Activated naive CD8-positive, alpha-beta T cell treated with anti-CD3 and anti-CD28 coated beads for 36 hours (primary cell): Measurements from ENCODE around the gene FCHSD2. TPM values are rescaled to one million over a fixed set of nuclear protein-coding genes. Genes with fewer than 3 reads are reported as not detected.
"Not testable (repeated sequence)": the region's sequence is repeated elsewhere in the genome, so short reads cannot be mapped to it uniquely, and the experiment has no call there.

ENCODE experiments used
- DNase-seq: peaks from one replicate; pipeline ENCODE4 v3.0.0; 2021
- H3K27ac Mint-ChIP-seq: one replicate; pipeline ENCODE4 v1.8.0; 2022; ENCODE audit warnings: mild to moderate bottlenecking, moderate library complexity, mixed read lengths
- H3K27me3 Mint-ChIP-seq: one replicate; pipeline ENCODE4 v1.8.0; 2022; ENCODE audit warnings: mild to moderate bottlenecking, mixed read lengths
- H3K36me3 Mint-ChIP-seq: one replicate; pipeline ENCODE4 v1.8.0; 2021; ENCODE audit warnings: mild to moderate bottlenecking, mixed read lengths
- H3K4me1 Mint-ChIP-seq: one replicate; pipeline ENCODE4 v1.8.0; 2021; ENCODE audit warnings: mixed read lengths
- H3K4me3 Mint-ChIP-seq: one replicate; pipeline ENCODE4 v1.8.0; 2022; ENCODE audit warnings: mild to moderate bottlenecking, moderate library complexity, mixed read lengths
- H3K9me3 Mint-ChIP-seq: one replicate; pipeline ENCODE4 v1.8.0; 2022; ENCODE audit warnings: mixed read lengths
- total RNA-seq, 2 experiments: library from RNA; stranded (reverse); gene quantifications; one replicate each; pipeline ENCODE4 v1.2.3, GENCODE V29; 2021

The FCHSD2 gene
- total RNA-seq, 2 experiments from 2014 or later, result 19.9 to 22.6 TPM

DNA sequence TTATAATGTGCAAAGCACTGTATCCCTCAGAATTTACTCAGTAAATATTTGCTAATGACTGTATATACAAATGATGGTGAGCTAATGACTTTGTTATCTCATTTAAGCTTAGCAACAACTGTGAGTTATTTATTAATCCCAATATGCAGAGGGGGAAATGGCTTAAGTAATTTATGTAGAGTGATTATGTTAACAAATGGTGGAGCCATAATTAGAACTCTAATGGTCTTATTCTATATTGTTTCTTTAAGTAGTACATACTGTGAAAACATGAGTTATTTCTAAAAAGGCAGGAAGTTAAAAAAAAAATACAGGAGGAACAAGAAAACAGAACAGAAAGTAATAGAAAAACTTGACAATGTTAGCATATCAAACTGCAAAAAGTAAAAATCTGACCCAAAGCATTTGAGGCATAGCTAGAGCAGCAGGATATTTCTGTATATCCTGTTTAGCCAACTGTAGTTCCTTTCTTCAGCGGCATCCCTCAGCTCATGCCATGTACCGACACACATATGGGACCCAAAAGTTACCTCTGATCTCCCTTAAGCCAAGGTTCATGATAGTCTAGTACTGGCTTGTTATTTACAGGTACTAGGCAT, 94.2 kb downstream of the FCHSD2 start:
- Mint-ChIP-seq H3K4me3 (peak overlapping the region; percentile 40), H3K36me3 (no peaks in the 10 kb centered on the region), H3K27ac (peak overlapping the region; percentile 71), H3K27me3 (no peaks in the 10 kb centered on the region), H3K9me3 (no peaks in the 10 kb centered on the region), H3K4me1 (peaks cover 15% of the 10 kb centered on the region)
- DNase-seq, result no peak

DNA sequence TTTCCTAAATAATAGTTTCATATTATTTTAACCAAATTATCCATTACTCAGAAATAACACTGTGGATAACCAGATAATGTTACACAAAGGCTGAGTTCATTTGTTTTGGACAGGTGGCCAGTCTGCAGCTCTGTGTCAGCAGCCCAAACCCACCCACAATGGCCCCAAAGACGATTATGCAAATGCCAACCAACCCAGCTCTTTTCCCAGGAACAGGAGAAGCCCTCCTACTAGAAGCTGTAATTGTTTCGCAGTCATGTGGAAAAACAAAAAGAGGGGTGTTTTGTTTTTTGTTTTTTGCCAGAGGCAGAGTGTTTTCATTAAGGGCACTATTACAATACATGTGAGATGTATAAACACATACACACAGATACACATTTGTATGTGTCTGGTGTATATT, 102.1 kb downstream of the FCHSD2 start:
- no peak overlapping the region for H3K27ac Mint-ChIP-seq
- H3K27me3 Mint-ChIP-seq, result no peaks in the 10 kb centered on the region
- no peak overlapping the region for H3K4me3 Mint-ChIP-seq
- peaks cover 2% of the 10 kb centered on the region for H3K36me3 Mint-ChIP-seq
- no peaks in the 10 kb centered on the region for H3K9me3 Mint-ChIP-seq
- H3K4me1 Mint-ChIP-seq, result peaks cover 5% of the 10 kb centered on the region
- DNase-seq, result no peak

DNA sequence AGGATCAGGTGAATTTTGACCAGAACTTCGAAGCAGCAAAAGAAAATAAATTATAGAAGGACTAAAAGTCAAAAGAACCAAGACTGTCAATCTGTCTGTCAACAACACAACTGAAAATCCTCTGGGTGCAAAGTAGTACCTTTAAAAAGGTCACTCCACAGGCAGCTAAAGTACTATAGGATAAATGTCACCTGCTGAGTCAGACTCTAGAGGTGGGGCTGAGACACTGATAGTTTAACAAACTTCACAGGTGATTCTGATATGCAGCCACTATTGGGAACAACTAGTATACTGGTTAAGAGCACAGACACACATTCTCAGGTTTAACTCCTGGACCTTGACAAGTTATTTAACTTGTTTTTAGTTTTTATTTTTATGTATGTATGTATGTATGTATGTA, 107.3 kb downstream of the FCHSD2 start:
- Mint-ChIP-seq H3K36me3 (peaks cover 4% of the 10 kb centered on the region), H3K4me1 (peaks cover 31% of the 10 kb centered on the region), H3K27me3 (no peaks in the 10 kb centered on the region), H3K9me3 (no peaks in the 10 kb centered on the region), H3K4me3 (peak overlapping the region; percentile 54), H3K27ac (peak overlapping the region; percentile 87)
- DNase-seq, result peak; percentile 6

DNA sequence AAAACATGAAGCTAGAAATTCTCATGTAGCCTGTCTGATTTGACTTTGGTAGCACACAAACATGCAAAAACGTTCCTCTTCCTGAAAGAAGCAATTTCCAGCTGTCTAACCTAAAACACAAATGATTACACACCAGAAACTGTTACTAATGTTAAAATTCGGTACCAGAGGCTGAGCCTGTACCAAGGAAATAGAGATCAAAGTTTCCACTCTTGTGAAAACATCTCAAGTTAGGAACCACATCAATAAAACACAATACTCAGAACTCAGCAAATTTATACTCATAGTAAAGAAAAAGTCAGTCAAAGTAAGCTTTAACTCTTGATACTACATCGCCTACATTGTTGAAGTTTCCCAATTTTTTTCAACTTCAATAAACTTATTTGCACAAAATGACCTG, 107.8 kb downstream of the FCHSD2 start:
- no peaks in the 10 kb centered on the region for H3K9me3 Mint-ChIP-seq
- peaks cover 7% of the 10 kb centered on the region for H3K36me3 Mint-ChIP-seq
- H3K27ac Mint-ChIP-seq, result peak overlapping the region; percentile 87
- H3K4me1 Mint-ChIP-seq, result peaks cover 35% of the 10 kb centered on the region
- H3K27me3 Mint-ChIP-seq, result no peaks in the 10 kb centered on the region
- DNase-seq, result no peak
- H3K4me3 Mint-ChIP-seq, result peak overlapping the region; percentile 54

DNA sequence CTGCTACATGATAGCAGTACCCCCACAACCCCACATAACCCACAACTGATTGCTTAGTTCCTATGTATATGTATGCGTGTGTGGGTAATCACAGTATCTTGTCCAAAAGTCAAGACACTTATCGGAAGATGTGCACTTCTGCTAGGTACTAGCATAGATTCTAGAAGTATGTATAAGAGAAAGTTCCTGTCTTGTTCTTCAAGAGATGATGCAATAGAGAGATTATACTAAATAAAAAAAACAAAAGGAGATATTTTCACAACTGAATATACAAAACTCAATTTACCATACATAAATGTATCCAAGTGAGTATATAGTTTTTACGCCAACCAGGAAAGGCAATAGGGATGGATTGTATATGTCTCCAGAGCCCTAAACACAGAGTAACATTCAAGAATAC, 112.0 kb downstream of the FCHSD2 start:
- no peak overlapping the region for H3K27ac Mint-ChIP-seq
- peaks cover 21% of the 10 kb centered on the region for H3K9me3 Mint-ChIP-seq
- peaks cover 38% of the 10 kb centered on the region for H3K36me3 Mint-ChIP-seq
- no peak for DNase-seq
- peaks cover 41% of the 10 kb centered on the region for H3K4me1 Mint-ChIP-seq
- H3K27me3 Mint-ChIP-seq, result no peaks in the 10 kb centered on the region
- no peak overlapping the region for H3K4me3 Mint-ChIP-seq

DNA sequence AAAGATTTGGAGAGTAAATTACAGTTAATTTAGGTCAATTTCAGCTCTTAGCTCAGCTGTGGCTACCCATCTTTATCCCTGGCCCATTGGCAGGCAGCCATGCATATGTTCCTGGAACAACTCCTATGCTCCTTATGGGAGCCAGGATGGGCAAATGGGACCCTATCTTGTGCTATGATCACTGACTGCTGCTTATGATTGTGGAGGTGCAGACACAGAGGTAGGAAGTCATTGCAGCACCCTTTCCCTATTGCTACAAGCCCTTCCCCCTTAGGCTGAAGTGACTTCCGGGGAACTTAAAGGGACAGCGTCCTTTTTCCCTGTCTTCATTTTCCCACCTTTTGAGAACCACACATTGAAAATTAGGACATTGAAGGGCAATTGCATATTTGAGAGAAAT, 112.7 kb downstream of the FCHSD2 start:
- Mint-ChIP-seq H3K27me3 (no peaks in the 10 kb centered on the region), H3K4me3 (no peak overlapping the region), H3K4me1 (peaks cover 36% of the 10 kb centered on the region), H3K27ac (no peak overlapping the region), H3K9me3 (peaks cover 28% of the 10 kb centered on the region), H3K36me3 (peaks cover 45% of the 10 kb centered on the region)
- DNase-seq, result no peak

DNA sequence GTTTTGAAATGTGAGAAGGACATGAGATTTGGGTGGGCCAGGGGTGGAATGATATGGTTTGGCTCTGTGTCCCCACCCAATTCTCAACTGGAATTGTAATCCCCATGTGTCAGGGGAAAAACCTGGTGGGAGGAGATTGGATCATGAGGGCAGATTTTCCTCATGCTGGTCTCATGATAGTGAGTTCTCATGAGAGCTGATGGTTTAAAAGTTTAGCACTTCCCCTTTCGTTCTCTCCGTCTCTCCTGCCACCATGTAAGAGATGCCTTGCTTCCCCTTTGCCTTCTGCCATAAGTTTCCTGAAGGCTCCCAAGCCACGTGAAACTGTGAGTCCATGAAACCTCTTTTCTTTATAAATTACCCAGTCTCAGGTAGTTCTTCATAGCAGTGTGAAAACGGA, 113.5 kb downstream of the FCHSD2 start:
- Mint-ChIP-seq H3K36me3 (peaks cover 53% of the 10 kb centered on the region), H3K27me3 (no peaks in the 10 kb centered on the region), H3K9me3 (peaks cover 35% of the 10 kb centered on the region), H3K4me1 (peaks cover 31% of the 10 kb centered on the region), H3K27ac (no peak overlapping the region), H3K4me3 (no peak overlapping the region)
- no peak for DNase-seq

DNA sequence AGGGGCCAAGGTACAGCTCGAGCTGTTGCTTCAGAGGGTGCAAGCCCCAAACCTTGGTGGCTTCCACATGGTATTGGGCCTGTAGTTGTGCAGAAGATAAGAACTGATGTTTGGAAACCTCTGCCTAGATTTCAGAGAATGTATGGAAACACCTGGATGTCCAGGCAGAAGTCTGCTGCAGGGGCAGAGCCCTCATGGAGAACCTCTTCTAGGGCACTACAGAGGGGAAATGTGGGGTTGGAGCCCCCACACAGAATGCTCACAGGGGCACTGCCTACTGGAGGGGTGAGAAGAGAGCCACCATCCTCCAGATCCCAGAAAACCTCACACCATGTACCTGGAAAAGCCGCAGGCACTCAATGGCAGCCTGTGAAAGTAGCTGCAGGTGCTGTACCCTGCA, 114.3 kb downstream of the FCHSD2 start:
- DNase-seq, H3K4me3 Mint-ChIP-seq, H3K27ac Mint-ChIP-seq, H3K27me3 Mint-ChIP-seq: not testable (repeated sequence)
- peaks cover 58% of the 10 kb centered on the region for H3K36me3 Mint-ChIP-seq
- peaks cover 36% of the 10 kb centered on the region for H3K9me3 Mint-ChIP-seq
- peaks cover 24% of the 10 kb centered on the region for H3K4me1 Mint-ChIP-seq

DNA sequence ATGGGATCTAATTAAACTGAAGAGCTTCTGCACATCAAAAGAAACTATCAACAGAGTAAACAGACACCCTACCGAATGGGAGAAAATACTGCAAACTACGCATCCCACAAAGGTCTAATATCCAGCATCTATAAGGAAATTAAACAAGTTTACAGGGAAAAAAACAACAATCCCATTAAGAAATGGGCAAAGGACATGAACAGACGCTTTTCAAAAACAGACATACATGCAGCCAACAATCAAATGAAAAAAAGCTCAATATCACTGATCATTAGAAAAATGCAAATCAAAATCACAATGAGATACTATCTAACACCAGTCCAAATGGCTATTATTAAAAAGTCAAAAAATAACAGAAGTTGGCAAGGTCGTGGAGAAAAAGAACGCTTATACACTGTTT, 117.5 kb downstream of the FCHSD2 start:
- no peaks in the 10 kb centered on the region for H3K27me3 Mint-ChIP-seq
- DNase-seq, result no peak
- H3K4me1 Mint-ChIP-seq, result peaks cover 13% of the 10 kb centered on the region
- H3K4me3 Mint-ChIP-seq, result no peak overlapping the region
- peaks cover 40% of the 10 kb centered on the region for H3K9me3 Mint-ChIP-seq
- no peak overlapping the region for H3K27ac Mint-ChIP-seq
- peaks cover 57% of the 10 kb centered on the region for H3K36me3 Mint-ChIP-seq

DNA sequence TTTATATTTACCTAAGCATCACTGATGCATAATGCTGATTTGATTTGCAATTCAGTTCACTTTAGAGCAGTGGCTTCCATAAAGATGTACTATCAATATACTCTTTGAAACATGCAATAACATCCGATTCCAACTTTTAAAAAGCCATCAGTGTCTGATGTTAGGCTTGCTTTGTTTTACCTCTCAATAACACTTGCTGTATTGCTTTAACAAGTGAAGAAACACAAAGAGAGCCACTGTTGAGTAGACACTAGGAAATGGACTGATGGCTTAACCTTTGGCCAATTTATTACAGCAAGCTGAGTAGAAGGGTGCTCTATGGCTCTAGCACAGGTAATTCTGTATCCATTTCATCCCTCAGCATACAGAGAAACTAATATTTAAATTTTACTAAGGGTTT, 122.1 kb downstream of the FCHSD2 start:
- no peak for DNase-seq
- Mint-ChIP-seq H3K36me3 (peaks cover 19% of the 10 kb centered on the region), H3K27me3 (no peaks in the 10 kb centered on the region), H3K9me3 (peaks cover 18% of the 10 kb centered on the region), H3K27ac (no peak overlapping the region), H3K4me3 (no peak overlapping the region), H3K4me1 (no peaks in the 10 kb centered on the region)

DNA sequence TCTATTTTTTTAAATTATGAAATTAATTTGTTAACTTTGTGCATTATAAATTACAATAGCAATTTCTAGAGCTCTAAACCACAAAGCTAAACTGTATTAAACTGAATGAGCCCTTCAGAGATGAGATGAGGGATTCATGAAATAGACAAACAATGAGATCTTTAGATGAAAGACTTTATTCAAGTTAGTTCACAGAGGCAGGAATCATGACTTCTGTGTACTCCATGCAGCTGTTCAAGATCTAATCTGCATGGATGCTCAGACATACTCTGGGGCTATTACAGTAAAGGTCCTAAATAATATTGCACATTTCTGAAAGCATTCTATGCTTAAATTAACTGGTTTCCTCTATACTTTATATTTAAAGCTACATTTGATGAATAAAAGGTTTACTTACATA, 122.7 kb downstream of the FCHSD2 start:
- Mint-ChIP-seq H3K9me3 (peaks cover 12% of the 10 kb centered on the region), H3K4me1 (no peaks in the 10 kb centered on the region), H3K27ac (no peak overlapping the region), H3K4me3 (no peak overlapping the region), H3K27me3 (no peaks in the 10 kb centered on the region), H3K36me3 (peaks cover 14% of the 10 kb centered on the region)
- no peak for DNase-seq

DNA sequence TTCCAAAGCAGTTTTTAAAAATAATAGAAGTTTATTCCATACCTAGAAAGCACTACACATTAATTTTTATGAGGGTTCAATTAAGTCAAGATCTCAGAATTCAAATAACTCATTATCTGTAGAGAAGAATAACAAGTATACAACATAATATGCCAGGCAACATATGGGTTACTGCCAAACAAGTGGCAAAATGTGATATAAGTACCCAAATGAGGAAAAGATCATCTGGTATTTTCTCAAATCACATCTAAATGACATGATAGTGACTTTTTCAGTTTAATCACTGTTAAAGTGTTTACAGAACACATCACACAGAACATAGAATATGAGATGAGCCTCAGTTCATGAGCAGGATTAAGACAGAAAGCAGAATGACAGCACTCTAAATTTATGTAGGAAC, 123.3 kb downstream of the FCHSD2 start:
- H3K4me3 Mint-ChIP-seq, result no peak overlapping the region
- no peak for DNase-seq
- no peaks in the 10 kb centered on the region for H3K27me3 Mint-ChIP-seq
- peaks cover 8% of the 10 kb centered on the region for H3K36me3 Mint-ChIP-seq
- no peak overlapping the region for H3K27ac Mint-ChIP-seq
- peaks cover 7% of the 10 kb centered on the region for H3K9me3 Mint-ChIP-seq
- no peaks in the 10 kb centered on the region for H3K4me1 Mint-ChIP-seq

DNA sequence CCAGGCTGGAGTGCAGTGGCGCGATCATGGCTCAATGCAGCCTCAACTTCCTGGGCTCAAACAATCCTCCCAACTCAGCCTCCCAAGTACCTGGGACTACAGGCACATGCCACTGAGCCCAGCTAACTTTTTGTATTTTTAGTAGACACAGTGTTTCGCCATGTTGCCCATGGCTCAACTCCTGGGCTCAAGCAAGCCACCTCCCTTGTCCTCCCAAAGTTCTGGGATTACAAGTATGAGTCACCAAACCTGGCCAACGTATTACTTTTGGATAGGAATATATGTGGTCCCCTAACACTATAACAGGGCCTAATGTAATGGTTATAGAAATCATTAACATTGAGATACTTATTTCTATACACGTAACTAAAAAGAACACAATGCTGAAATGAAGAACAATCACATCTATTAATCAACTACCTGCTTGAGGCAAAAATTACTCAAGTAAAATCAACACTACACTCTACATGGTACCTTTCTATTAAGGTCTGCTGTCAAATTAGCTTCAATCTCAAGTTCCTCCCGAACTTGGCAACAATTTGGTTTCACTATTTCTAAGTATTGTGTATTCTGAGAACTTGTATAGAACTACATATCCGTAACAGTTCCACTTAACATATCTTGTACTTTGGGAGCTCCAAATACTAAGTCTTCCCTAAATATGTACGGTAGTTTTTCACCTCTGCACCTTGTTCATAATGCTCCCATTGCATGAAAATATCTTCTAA, 124.9 kb downstream of the FCHSD2 start:
- H3K36me3 Mint-ChIP-seq, result peaks cover 6% of the 10 kb centered on the region
- H3K27ac Mint-ChIP-seq, result no peak overlapping the region
- peaks cover 3% of the 10 kb centered on the region for H3K4me1 Mint-ChIP-seq
- DNase-seq, result no peak
- H3K4me3 Mint-ChIP-seq, result no peak overlapping the region
- peaks cover 3% of the 10 kb centered on the region for H3K9me3 Mint-ChIP-seq
- H3K27me3 Mint-ChIP-seq, result no peaks in the 10 kb centered on the region

DNA sequence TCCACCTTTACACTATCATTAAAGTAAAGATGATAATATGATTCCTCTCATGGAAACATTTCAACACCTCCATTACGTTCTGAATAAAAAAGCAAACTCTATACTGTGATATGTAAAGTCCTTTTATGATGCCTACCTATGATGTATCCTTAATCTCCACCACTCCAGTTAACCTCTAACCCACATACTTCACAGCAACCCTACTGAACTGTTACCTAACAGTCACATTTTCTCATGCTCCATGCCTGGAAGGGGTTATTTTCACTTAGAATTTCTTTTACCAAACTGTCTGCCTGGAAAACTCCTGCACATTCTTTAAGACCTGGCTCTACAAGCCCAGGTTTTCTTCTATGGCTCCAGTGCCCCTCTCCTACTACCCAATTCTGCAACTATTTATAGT, 129.1 kb downstream of the FCHSD2 start:
- Mint-ChIP-seq H3K4me3 (no peak overlapping the region), H3K27ac (no peak overlapping the region), H3K9me3 (peaks cover 15% of the 10 kb centered on the region), H3K4me1 (peaks cover 3% of the 10 kb centered on the region), H3K36me3 (peaks cover 39% of the 10 kb centered on the region), H3K27me3 (no peaks in the 10 kb centered on the region)
- no peak for DNase-seq

DNA sequence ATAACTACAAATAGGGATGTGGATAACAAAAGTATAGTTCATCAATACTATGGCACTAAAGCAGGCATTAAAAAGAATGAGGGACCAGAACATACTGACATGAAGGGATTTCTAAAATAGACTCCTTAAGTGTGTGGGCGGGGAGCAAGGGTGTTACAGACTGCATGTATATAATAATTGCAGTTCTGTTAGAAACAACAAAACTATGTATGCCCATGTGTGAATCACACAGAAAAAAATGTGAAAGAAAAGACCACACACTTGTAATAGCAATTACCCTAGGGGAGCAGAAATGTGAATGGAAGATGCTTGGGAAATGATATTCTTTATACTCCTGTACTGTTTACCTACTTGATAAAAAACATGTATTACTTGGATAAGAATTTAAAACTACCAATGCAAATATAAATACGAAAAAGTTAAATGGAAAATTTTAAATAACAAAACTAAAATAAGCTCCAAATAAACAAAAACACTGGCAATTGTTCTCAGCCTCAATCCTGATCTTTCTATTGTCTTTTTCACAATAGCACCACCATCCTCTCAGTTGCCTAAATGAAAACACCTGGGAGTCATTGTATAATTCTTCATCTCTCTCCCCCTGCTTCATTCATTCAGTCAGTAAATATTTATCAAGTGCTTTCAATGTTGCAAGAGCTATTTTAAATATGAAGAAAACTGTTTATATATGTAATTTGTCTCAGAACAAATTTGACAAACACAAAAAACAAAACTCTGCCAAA, 129.8 kb downstream of the FCHSD2 start:
- Mint-ChIP-seq H3K9me3 (peaks cover 15% of the 10 kb centered on the region), H3K4me3 (no peak overlapping the region), H3K27ac (no peak overlapping the region), H3K27me3 (no peaks in the 10 kb centered on the region), H3K4me1 (peaks cover 3% of the 10 kb centered on the region), H3K36me3 (peaks cover 42% of the 10 kb centered on the region)
- DNase-seq, result no peak
